Liver (tissue), 10 donors: ENCODE results near the gene GOLGA8R. TPM values are rescaled to one million over a fixed set of nuclear protein-coding genes. Genes with fewer than 3 reads are reported as not detected.
"Not testable (repeated sequence)": the region's sequence is repeated elsewhere in the genome, so short reads cannot be mapped to it uniquely, and the experiment has no call there.

ENCODE experiments used
- DNase-seq: peaks from one replicate; pipeline ENCODE4 v3.0.0-alpha.2; 2017; ENCODE audit warnings: low spot score
- H3K27ac ChIP-seq, 2 donors: one replicate each; pipeline ENCODE4 v1.7.0; 2013; ENCODE audit warnings: inconsistent platforms in 2 of 2, low read length in 2 of 2, control low read depth in 1 of 2, low read depth in 1 of 2, mild to moderate bottlenecking in 1 of 2
- H3K27me3 ChIP-seq, 4 donors: one replicate each; pipeline versions ENCODE4 v1.6.1 to v1.7.0; 2013; ENCODE audit warnings: low read length in 3 of 4, inconsistent platforms in 1 of 4, mild to moderate bottlenecking in 1 of 4, moderate library complexity in 1 of 4; ENCODE audit not compliant: control insufficient read depth in 4 of 4, insufficient read depth in 4 of 4
- H3K36me3 ChIP-seq, 4 donors: one replicate each; pipeline versions ENCODE4 v1.6.1 to v1.7.0; 2013; ENCODE audit warnings: low read length in 3 of 4, mild to moderate bottlenecking in 3 of 4, low read depth in 1 of 4, moderate library complexity in 1 of 4; ENCODE audit not compliant: control insufficient read depth in 4 of 4, insufficient read depth in 3 of 4
- H3K4me1 ChIP-seq, 4 donors: one replicate each; pipeline versions ENCODE4 v1.6.1 to v1.7.0; 2013; ENCODE audit warnings: low read length in 3 of 4, mild to moderate bottlenecking in 3 of 4, moderate library complexity in 1 of 4; ENCODE audit not compliant: control insufficient read depth in 4 of 4, insufficient read depth in 4 of 4
- H3K4me3 ChIP-seq, 3 donors: one replicate each; pipeline versions ENCODE4 v1.6.1 to v1.7.0; 2013; ENCODE audit warnings: low read length in 3 of 3, control low read depth in 1 of 3, low read depth in 1 of 3, mild to moderate bottlenecking in 1 of 3
- H3K9ac ChIP-seq, 2 donors: one replicate each; pipeline ENCODE4 v1.7.0; 2013; ENCODE audit warnings: low read length in 2 of 2, mild to moderate bottlenecking in 2 of 2, moderate library complexity in 2 of 2, control low read depth in 1 of 2, low read depth in 1 of 2
- H3K9me3 ChIP-seq, 4 donors: one replicate each; pipeline versions ENCODE4 v1.6.1 to v1.7.0; 2013; ENCODE audit warnings: low read length in 3 of 4; ENCODE audit not compliant: control insufficient read depth in 4 of 4
- WGBS: extraction: QIAGEN DNeasy Blood & Tissue Kit; methylation state at CpG from one replicate; pipeline ENCODE4 v1.1.7; 2013; 5-methylcytosine and 5-hydroxymethylcytosine counted together
- polyA plus RNA-seq, 2 donors: library from polyadenylated mRNA; stranded (reverse) in 1 of 2; unstranded in 1 of 2; fragments of 200-250 nt in 1 of 2; fragments of >200 nt in 1 of 2; fragmentation: Nextera tagmentation in 1 of 2; extraction: Ambion mirVana in 1 of 2; gene quantifications; one replicate each; pipeline versions ENCODE4 v1.2.1 to v1.2.3, GENCODE V29; 2013 to 2015
- small RNA-seq: library from RNA; depleted of rRNA; stranded (forward); fragments of <200 nt; gene quantifications from one replicate; pipeline ENCODE3, GENCODE V24; 2014
- total RNA-seq, 2 donors: library from RNA; depleted of rRNA; stranded (reverse); fragments of >200 nt; gene quantifications; one replicate each; pipeline ENCODE4 v1.2.3, GENCODE V29; 2014
- donor health status: healthy.
- donor health status: healthy.
- donor health status: healthy.
- donor health status: healthy.
- donor health status: healthy.

Gene GOLGA8R
- total and polyA plus RNA-seq, 4 donors = 0.11 to 6.0 (median 0.83) TPM

GRCh38 chr15:30368271-30368670 is 45.8 kb downstream of the GOLGA8R start:
- not testable (repeated sequence) for H3K9ac ChIP-seq, DNase-seq, H3K27ac ChIP-seq, H3K4me3 ChIP-seq, H3K9me3 ChIP-seq, H3K4me1 ChIP-seq, H3K36me3 ChIP-seq, H3K27me3 ChIP-seq
- no CpG with 5 or more reads among the region's 3 CpGs for WGBS

DNA sequence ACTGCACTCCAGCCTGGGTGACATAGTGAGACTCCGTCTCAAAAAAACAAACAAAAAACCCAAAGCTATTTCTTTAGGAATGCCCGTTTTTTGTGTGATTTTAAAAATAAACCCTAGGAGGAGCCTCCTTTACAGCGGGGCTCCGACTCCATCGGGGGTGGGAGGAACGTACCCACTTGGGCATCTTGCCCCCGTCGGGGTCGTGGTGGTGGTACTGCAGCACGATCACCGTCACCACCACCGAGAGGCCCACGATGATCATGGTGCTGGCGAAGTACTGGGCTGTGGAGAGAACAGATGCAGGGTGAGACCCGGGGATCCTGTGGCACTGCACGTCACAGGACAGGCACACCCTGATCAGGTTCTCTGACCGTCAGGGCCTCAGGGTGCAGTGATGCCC is 46.8 kb downstream of the GOLGA8R start:
- H3K4me1 ChIP-seq, DNase-seq, H3K27ac ChIP-seq, H3K4me3 ChIP-seq, H3K36me3 ChIP-seq, H3K9ac ChIP-seq, H3K27me3 ChIP-seq, H3K9me3 ChIP-seq: not testable (repeated sequence)
- 92% methylated on average over 15 of the region's 17 CpGs for WGBS

DNA sequence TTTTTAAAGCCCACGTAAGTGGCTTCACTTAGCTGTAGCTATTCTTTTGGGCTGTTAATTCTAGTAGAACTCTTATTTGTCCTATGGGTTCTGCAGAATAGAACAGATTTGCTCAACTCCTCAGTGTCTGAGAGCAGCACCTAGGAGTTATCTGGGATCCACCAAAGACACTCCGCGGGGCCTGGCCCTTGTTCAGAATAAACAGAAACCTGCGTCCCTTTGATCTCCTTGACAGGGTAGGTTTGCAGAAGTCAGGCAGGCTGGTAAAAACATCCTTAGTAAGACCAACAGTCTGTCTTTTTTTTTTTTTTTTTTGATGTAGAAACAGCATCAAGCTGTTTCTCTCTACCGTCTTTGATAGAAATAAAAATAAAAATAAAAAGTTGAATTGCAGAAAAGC is 52.7 kb downstream of the GOLGA8R start:
- not testable (repeated sequence) for H3K36me3 ChIP-seq, H3K4me1 ChIP-seq, DNase-seq, H3K27ac ChIP-seq, H3K27me3 ChIP-seq, H3K4me3 ChIP-seq, H3K9ac ChIP-seq, H3K9me3 ChIP-seq
- WGBS = 50% methylated on average over 4 of the region's 5 CpGs

- not testable (repeated sequence) for H3K36me3 ChIP-seq, H3K9ac ChIP-seq, DNase-seq, H3K4me3 ChIP-seq, H3K4me1 ChIP-seq, H3K27ac ChIP-seq, H3K9me3 ChIP-seq, H3K27me3 ChIP-seq
- no CpG with 5 or more reads among the region's 2 CpGs for WGBS
These were observed 53.1 kb downstream of the GOLGA8R start for GRCh38 chr15:30360990-30361389.

DNA sequence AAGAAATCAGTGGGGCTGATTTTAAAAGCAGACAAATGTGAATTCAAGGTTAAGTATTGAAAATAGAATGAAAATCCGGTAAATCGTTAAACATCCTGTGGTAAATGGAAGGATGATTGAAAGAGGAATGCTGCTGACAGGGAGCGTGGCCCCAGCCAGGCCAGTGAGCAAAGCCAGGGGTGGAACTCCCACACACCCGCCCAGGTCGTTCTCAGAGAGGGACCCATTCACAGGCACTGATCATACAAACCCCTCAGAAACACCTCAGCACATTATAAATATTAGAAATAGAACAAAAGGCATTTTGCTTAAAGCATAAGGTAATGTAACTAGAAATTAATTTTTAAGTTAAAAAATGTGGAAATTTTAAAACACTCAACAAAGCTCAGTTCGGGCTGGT is 59.0 kb downstream of the GOLGA8R start:
- 81% methylated on average over 3 of the region's 6 CpGs for WGBS
- H3K4me1 ChIP-seq, DNase-seq: not testable (repeated sequence)

More for the DNA sequence above, 59.0 kb downstream of the GOLGA8R start:
- not testable (repeated sequence) for H3K27me3 ChIP-seq, H3K36me3 ChIP-seq, H3K27ac ChIP-seq, H3K4me3 ChIP-seq, H3K9me3 ChIP-seq, H3K9ac ChIP-seq

Small RNAs within 50 kb of the gene (small RNA-seq; reads per million reads assigned to genes)
- gene AC019322.2 (not detected), gene RF00019 (not detected), gene RF00096 (not detected), gene RN7SL196P (not detected)

Other genes with a start within 250 kb of the GOLGA8R start
- 1 to 10 TPM in 1 of 2 donors, under 1 TPM in 1; 0.37 to 1.2 TPM for gene CHRFAM7A, start 20.7 kb downstream of the GOLGA8R start, total RNA-seq
- gene CHRFAM7A, start 20.7 kb downstream of the GOLGA8R start, polyA plus RNA-seq = under 1 TPM in 1 of 2 donors, not detected in 1; 0.05 TPM
- 1 to 10 TPM in 1 of 2 donors, under 1 TPM in 1; 0.47 to 2.7 TPM for gene GOLGA8Q, start 137.8 kb upstream of the GOLGA8R start, total RNA-seq
- gene GOLGA8Q, start 137.8 kb upstream of the GOLGA8R start, polyA plus RNA-seq = under 1 TPM; 0.14 to 0.68 TPM
- under 1 TPM in 1 of 2 donors, not detected in 1; 0.17 TPM for gene GOLGA8H, start 189.8 kb upstream of the GOLGA8R start, total RNA-seq
- gene GOLGA8H, start 189.8 kb upstream of the GOLGA8R start, polyA plus RNA-seq = under 1 TPM in 1 of 2 donors, not detected in 1; 0.06 TPM